Omental fat pad (tissue), 4 donors: ENCODE data around the gene GAS7. TPM values are rescaled to one million over a fixed set of nuclear protein-coding genes. Genes with fewer than 3 reads are reported as not detected.

Experiments
- ATAC-seq: fragments of 150-250 bp; one replicate; pipeline ENCODE4 v1.9.1; 2016; ENCODE audit warnings: mild to moderate bottlenecking, moderate library complexity; ENCODE audit not compliant: low FRiP score
- DNase-seq: peaks from one replicate; pipeline ENCODE4 v3.0.0-alpha.2; 2019; ENCODE audit warnings: low spot score
- total RNA-seq, 4 donors: library from RNA; depleted of rRNA; stranded (reverse); fragments of >200 nt; gene quantifications; one replicate each; pipeline ENCODE4 v1.1.0, GENCODE V29; 2016
- TF ChIP-seq, protein P1 (sequence below), 3 donors: fragments of 450-650 bp; IDR thresholded peaks; one replicate each; pipeline ENCODE4 v1.5.1; 2016 to 2017; ENCODE audit warnings: antibody characterized with exemption in 3 of 3, mild to moderate bottlenecking in 3 of 3, moderate library complexity in 2 of 3

Gene GAS7
- 100 to 1,000 TPM in 1 of 4 donors, 10 to 100 TPM in 3; 36.4 to 148 (median 52.7) TPM for total RNA-seq

DNA sequence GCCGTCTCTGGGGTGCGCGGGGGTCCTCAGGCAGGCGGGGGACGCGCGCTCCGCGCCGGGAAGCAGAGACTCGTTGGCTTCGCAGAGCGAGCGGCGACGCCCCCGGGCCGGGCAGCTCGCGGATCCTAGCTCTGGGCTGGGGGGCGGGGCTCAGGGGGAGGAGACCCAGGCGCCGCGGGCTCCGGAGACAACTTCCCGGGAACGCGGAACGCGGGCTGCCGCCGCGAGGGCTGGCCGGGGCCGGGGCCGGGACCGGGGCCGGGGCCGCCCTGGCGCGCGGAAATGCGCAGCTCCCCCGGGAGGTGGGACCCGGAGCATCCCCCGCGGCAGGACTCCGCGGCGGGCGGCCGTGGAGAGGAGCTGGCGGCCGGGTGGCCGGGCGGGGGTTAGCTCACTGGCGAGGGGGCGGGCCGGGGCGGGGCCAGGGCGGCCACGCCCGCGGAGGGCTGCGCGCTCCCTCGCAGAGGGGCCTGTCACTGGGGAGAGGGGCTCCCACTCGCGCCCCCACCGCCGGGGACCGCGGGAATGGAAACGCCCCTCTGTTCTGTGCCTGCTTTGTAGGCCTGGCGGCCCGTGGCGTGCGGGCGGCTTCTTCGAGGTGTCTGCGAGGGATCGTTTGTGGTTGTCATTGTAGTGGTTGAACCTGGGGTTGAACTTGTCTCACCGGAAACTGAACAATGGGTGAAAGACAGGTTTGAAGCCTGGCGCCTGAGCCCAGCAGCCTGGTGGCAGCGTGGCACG, at the start of gene GAS7:
Gene GAS7 (minus strand): TSS at position 98 of the 741 bp plus-strand sequence.
- DNase-seq: no peak
- peak; percentile 78 for ATAC-seq
- TF ChIP-seq, protein P1, sequence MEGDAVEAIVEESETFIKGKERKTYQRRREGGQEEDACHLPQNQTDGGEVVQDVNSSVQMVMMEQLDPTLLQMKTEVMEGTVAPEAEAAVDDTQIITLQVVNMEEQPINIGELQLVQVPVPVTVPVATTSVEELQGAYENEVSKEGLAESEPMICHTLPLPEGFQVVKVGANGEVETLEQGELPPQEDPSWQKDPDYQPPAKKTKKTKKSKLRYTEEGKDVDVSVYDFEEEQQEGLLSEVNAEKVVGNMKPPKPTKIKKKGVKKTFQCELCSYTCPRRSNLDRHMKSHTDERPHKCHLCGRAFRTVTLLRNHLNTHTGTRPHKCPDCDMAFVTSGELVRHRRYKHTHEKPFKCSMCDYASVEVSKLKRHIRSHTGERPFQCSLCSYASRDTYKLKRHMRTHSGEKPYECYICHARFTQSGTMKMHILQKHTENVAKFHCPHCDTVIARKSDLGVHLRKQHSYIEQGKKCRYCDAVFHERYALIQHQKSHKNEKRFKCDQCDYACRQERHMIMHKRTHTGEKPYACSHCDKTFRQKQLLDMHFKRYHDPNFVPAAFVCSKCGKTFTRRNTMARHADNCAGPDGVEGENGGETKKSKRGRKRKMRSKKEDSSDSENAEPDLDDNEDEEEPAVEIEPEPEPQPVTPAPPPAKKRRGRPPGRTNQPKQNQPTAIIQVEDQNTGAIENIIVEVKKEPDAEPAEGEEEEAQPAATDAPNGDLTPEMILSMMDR (IDR thresholded peaks at IDR 0.05): no peak

DNA sequence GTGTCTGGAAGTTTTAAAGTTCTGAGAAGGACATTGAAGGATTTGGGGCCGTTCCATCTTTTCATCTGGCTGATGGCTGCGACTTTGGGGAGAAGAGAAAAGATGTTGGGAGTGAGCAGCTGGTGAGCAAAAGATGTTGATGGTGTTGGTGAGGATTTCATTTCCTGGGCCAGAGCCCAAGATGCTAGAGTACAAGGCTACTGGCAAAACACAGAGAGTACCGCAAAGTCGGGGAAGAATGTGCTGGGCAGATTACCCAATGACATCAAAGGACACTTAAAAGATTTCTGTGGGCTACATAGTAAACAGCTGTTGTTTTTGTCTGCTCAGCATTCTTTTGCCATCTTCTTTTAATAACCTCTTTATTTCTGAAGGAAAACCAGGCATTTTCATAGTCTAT, 49.4 kb upstream of the GAS7 start:
- DNase-seq (no peak), ATAC-seq (no peak)
- TF ChIP-seq, protein P1 (IDR thresholded peaks at IDR 0.05): no peak

DNA sequence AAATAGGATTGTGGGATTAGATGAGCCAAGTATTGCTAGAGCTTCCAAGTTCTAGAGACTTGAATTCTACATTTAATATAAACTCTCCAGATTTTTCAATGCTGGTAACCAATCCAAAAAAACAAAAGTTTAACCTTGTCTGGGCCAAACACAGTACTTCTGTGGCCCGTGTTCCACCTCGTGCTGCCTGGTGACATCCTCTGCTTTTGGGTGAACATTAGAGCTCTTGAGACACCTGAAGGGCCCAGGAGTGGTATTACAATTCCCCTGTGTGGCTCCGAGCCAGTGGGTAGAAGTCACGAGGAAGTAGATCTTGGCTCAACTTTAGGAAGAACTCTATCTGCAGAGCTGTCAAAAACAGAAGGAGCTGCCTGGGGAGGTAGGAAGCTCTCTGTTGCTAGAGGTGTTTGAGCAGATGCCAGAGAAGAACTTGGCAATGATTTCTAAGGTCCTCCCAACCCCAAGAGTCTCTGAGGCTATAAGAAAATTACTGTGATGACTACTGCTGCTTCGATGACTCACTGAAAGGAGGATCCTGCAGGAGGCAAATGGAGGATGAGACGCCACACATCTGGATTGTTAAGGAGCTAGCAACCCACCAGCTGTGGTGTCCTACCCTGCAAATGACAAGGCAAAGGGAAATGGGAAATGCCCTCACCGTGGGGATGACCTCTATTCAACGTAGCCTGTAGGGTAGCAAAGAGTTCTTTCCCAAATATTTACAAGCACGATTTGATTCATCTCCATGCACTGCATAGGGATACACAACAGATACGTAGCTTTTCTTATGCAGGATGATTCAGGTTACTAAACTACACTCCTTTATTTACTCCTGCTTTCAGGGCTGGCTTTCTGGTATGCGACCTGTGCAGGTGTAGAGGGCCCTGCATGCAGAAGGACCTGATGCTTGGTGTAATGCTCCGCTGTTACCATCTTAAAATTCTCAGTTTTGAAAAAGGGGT, 45.8 kb upstream of the GAS7 start:
- TF ChIP-seq, protein P1 (IDR thresholded peaks at IDR 0.05): no peak
- ATAC-seq: peak; percentile 97
- DNase-seq: no peak

DNA sequence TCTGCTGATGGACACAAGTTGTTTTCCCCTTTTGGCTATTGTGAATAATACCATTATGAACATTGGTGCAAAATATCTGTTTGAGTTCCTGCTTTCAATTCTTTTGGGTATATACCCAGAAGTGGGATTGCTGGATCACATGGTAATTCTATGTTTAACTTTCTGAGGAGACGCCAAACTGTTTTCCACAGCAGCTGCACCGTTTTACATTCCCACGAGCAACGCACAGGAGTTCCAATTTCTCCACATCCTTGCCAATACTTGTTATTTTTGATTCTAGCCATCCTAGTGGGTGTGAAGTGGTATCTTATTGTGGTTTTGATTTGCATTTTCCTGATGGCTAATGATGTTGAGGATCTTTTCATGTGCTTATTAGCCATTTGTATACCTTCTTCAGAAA, 43.4 kb upstream of the GAS7 start:
- no peak for ATAC-seq

DNA sequence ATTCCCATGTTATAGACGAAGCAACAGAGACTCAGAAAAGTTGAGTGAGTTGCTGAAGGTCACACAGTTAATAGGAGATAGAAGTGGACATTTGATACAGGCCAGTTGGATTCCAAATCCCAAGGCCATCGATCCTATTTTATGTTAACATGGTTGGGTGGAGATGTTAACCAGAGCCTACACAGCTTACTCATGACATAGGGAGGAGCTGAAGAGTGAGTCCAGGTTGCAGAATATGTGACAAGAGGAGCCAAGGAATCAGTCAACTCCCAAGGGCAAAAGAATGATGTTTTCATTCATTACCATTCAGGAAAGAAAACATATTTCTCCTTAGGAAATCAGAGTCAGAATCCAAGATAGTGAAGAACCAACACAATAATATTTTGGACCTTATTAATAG, 40.3 kb upstream of the GAS7 start:
- DNase-seq (no peak), ATAC-seq (no peak)
- TF ChIP-seq, protein P1 (IDR thresholded peaks at IDR 0.05): no peak

More for the DNA sequence above, 43.4 kb upstream of the GAS7 start:
- TF ChIP-seq, protein P1 (IDR thresholded peaks at IDR 0.05): no peak
- DNase-seq: no peak

DNA sequence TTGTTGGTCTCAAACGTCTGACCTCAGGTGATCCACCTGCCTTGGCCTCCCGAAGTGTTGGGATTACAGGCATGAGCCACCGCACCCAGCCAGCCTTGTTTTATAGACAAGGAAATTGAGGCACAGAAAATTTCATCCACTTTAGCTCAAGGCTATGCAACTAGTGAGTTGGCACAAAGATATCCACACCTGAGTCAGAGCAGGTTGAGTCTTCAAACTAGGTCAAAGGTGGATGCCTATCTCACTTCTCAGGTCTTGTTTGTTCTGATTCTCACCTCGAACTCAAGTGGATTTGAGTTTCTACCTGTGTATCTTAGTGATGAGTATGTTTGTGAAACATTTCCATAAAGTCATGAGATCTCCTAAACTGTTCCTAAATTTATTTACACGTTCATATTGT, 35.6 kb upstream of the GAS7 start:
- TF ChIP-seq, protein P1 (IDR thresholded peaks at IDR 0.05): no peak
- no peak for ATAC-seq

More for the DNA sequence above, 35.6 kb upstream of the GAS7 start:
- DNase-seq: no peak
